Neural progenitor cell (in vitro differentiated cells): ENCODE data around the gene PKD1L1. TPM values are rescaled to one million over a fixed set of nuclear protein-coding genes. Genes with fewer than 3 reads are reported as not detected.

Source experiments
- DNase-seq: peaks from one replicate; pipeline ENCODE4 v3.0.0-alpha.2; 2016; ENCODE audit warnings: low spot score
- H2AFZ ChIP-seq: fragments of 200-600 bp; sonication (generic); replicated peaks from 2 replicates; pipeline ENCODE4 v1.6.1; 2016; ENCODE audit warnings: antibody characterized with exemption
- H3F3A ChIP-seq: fragments of 200-600 bp; sonication (generic); 2 replicates; pipeline ENCODE4 v1.6.1; 2016; ENCODE audit warnings: antibody characterized with exemption, low read depth
- H3K27ac ChIP-seq: fragments of 200-600 bp; sonication (generic); 2 replicates; pipeline ENCODE4 v1.5.1; 2016; ENCODE audit warnings: mild to moderate bottlenecking
- H3K27me3 ChIP-seq: fragments of 200-600 bp; sonication (generic); 2 replicates; pipeline ENCODE4 v1.6.1; 2016; ENCODE audit warnings: mild to moderate bottlenecking, moderate library complexity
- H3K36me3 ChIP-seq: fragments of 200-600 bp; sonication (generic); 2 replicates; pipeline ENCODE4 v1.5.1; 2016
- H3K4me1 ChIP-seq: fragments of 200-600 bp; sonication (generic); 2 replicates; pipeline ENCODE4 v1.6.1; 2016; ENCODE audit warnings: mixed run types
- H3K4me2 ChIP-seq: fragments of 200-600 bp; sonication (generic); 2 replicates; pipeline ENCODE4 v1.6.1; 2016
- H3K4me3 ChIP-seq: fragments of 200-600 bp; sonication (generic); 2 replicates; pipeline ENCODE4 v1.5.1; 2016
- H3K79me2 ChIP-seq: fragments of 200-600 bp; sonication (generic); 2 replicates; pipeline ENCODE4 v1.6.1; 2016; ENCODE audit warnings: low read depth
- H3K9ac ChIP-seq: fragments of 200-600 bp; sonication (generic); 2 replicates; pipeline ENCODE4 v1.6.1; 2016
- H3K9me3 ChIP-seq: fragments of 200-600 bp; sonication (generic); 2 replicates; pipeline ENCODE4 v1.5.1; 2016; ENCODE audit warnings: low read depth
- H4K20me1 ChIP-seq: fragments of 200-600 bp; sonication (generic); 2 replicates; pipeline ENCODE4 v1.6.1; 2016; ENCODE audit warnings: low read depth
- H3K27ac Mint-ChIP-seq: 3 replicates; pipeline ENCODE4 v1.8.0; 2021; ENCODE audit warnings: mixed read lengths
- H3K27me3 Mint-ChIP-seq: 2 replicates; pipeline ENCODE4 v1.8.0; 2022; ENCODE audit warnings: low read depth, mild to moderate bottlenecking, inconsistent platforms, moderate library complexity, mixed read lengths; ENCODE audit not compliant: insufficient read depth
- H3K36me3 Mint-ChIP-seq: 3 replicates; pipeline ENCODE4 v1.8.0; 2021; ENCODE audit warnings: mixed read lengths
- H3K4me1 Mint-ChIP-seq: 3 replicates; pipeline ENCODE4 v1.8.0; 2021; ENCODE audit warnings: mixed read lengths
- H3K4me3 Mint-ChIP-seq: 3 replicates; pipeline ENCODE4 v1.8.0; 2021; ENCODE audit warnings: mild to moderate bottlenecking, moderate library complexity, mixed read lengths
- H3K9me3 Mint-ChIP-seq: 3 replicates; pipeline ENCODE4 v1.8.0; 2020; ENCODE audit warnings: mixed read lengths
- CTCF ChIP-seq: fragments of 200-600 bp; sonication (generic); IDR thresholded peaks from 2 replicates; pipeline ENCODE4 v1.5.1; 2017; ENCODE audit warnings: antibody characterized with exemption, mild to moderate bottlenecking
- EZH2 ChIP-seq: fragments of 200-600 bp; sonication (generic); IDR thresholded peaks from 2 replicates; pipeline ENCODE4 v1.6.1; 2017; ENCODE audit warnings: antibody characterized with exemption, mild to moderate bottlenecking, moderate library complexity
- EZH2phosphoT487 ChIP-seq: fragments of 200-600 bp; sonication (generic); IDR thresholded peaks from 2 replicates; pipeline ENCODE4 v1.6.1; 2017; ENCODE audit warnings: antibody characterized with exemption
- total RNA-seq: library from RNA; depleted of rRNA; stranded (reverse); fragments of >200 nt; gene quantifications from 2 replicates; pipeline ENCODE4 v1.2.3, GENCODE V29; 2015; ENCODE audit warnings: low replicate concordance

The PKD1L1 gene
- total RNA-seq, 1 donor from 2014 or later, result 0.07 TPM

GRCh38 chr7:47816647-47817046, 131.6 kb downstream of the PKD1L1 start:
- H3K4me1 ChIP-seq, result no peaks in the 10 kb centered on the region
- H3K9me3 ChIP-seq, result no peaks in the 10 kb centered on the region
- no peak overlapping the region for H3K27ac ChIP-seq
- H3K9ac ChIP-seq, result no peak overlapping the region
- Mint-ChIP-seq H3K9me3 (no peaks in the 10 kb centered on the region), H3K27ac (no peak overlapping the region), H3K36me3 (no peaks in the 10 kb centered on the region), H3K4me3 (no peak overlapping the region), H3K27me3 (no peaks in the 10 kb centered on the region), H3K4me1 (peaks cover 3% of the 10 kb centered on the region)
- no peaks in the 10 kb centered on the region for H3K79me2 ChIP-seq
- no peaks in the 10 kb centered on the region for H3K27me3 ChIP-seq
- H3K4me2 ChIP-seq, result no peak overlapping the region
- no peaks in the 10 kb centered on the region for H3F3A ChIP-seq
- no peaks in the 10 kb centered on the region for H3K36me3 ChIP-seq
- DNase-seq, result no peak
- H4K20me1 ChIP-seq, result no peaks in the 10 kb centered on the region
- TF ChIP-seq EZH2phosphoT487 (no peak), EZH2 (no peak), CTCF (no peak)
- H3K4me3 ChIP-seq, result no peak overlapping the region
- H2AFZ ChIP-seq, result no peak overlapping the region

GRCh38 chr7:47815867-47816266, 132.4 kb downstream of the PKD1L1 start:
- H3K4me3 ChIP-seq, result no peak overlapping the region
- Mint-ChIP-seq H3K27ac (no peak overlapping the region), H3K4me3 (no peak overlapping the region), H3K4me1 (peaks cover 3% of the 10 kb centered on the region), H3K36me3 (no peaks in the 10 kb centered on the region), H3K9me3 (no peaks in the 10 kb centered on the region), H3K27me3 (no peaks in the 10 kb centered on the region)
- H3K4me2 ChIP-seq, result no peak overlapping the region
- no peaks in the 10 kb centered on the region for H3F3A ChIP-seq
- no peak for DNase-seq
- no peaks in the 10 kb centered on the region for H3K36me3 ChIP-seq
- no peak overlapping the region for H2AFZ ChIP-seq
- no peaks in the 10 kb centered on the region for H4K20me1 ChIP-seq
- no peaks in the 10 kb centered on the region for H3K79me2 ChIP-seq
- no peaks in the 10 kb centered on the region for H3K4me1 ChIP-seq
- TF ChIP-seq EZH2 (no peak), EZH2phosphoT487 (no peak), CTCF (no peak)
- H3K9ac ChIP-seq, result no peak overlapping the region
- H3K27me3 ChIP-seq, result no peaks in the 10 kb centered on the region
- no peaks in the 10 kb centered on the region for H3K9me3 ChIP-seq
- H3K27ac ChIP-seq, result no peak overlapping the region

- H3K4me1 ChIP-seq, result no peaks in the 10 kb centered on the region
- no peaks in the 10 kb centered on the region for H3K9me3 ChIP-seq
- peaks cover 3% of the 10 kb centered on the region for H3K4me1 Mint-ChIP-seq
- H3K27ac ChIP-seq, result no peak overlapping the region
- no peak overlapping the region for H3K27ac Mint-ChIP-seq
- H3K9ac ChIP-seq, result no peak overlapping the region
- H3K4me2 ChIP-seq, result no peak overlapping the region
- H3K36me3 Mint-ChIP-seq, result no peaks in the 10 kb centered on the region
- no peaks in the 10 kb centered on the region for H3K9me3 Mint-ChIP-seq
- no peak overlapping the region for H2AFZ ChIP-seq
- no peaks in the 10 kb centered on the region for H4K20me1 ChIP-seq
- no peak overlapping the region for H3K4me3 ChIP-seq
- no peaks in the 10 kb centered on the region for H3K27me3 Mint-ChIP-seq
- peak; percentile 30 for DNase-seq
- no peak overlapping the region for H3K4me3 Mint-ChIP-seq
- H3K27me3 ChIP-seq, result no peaks in the 10 kb centered on the region
- H3K36me3 ChIP-seq, result no peaks in the 10 kb centered on the region
- no peaks in the 10 kb centered on the region for H3F3A ChIP-seq
- H3K79me2 ChIP-seq, result no peaks in the 10 kb centered on the region
- TF ChIP-seq EZH2 (no peak), CTCF (no peak), EZH2phosphoT487 (no peak)
Measured at GRCh38 chr7:47814905-47815613, 133.2 kb downstream of the PKD1L1 start.
